Cardiac muscle cell (in vitro differentiated cells and primary cell): Measurements from ENCODE around the gene ZFP1. TPM values are rescaled to one million over a fixed set of nuclear protein-coding genes. Genes with fewer than 3 reads are reported as not detected.

Experiments used
- DNase-seq, 2 donors: peaks; one replicate each; pipeline versions ENCODE4 v3.0.0 to v3.0.0-alpha.2; 2010 to 2017; ENCODE audit warnings: low read depth in 1 of 2, low spot score in 1 of 2
- H3K27ac ChIP-seq: fragments of 200-600 bp; sonication (generic); 2 replicates; pipeline ENCODE4 v1.5.1; 2016
- H3K27me3 ChIP-seq: fragments of 200-600 bp; sonication (generic); 2 replicates; pipeline ENCODE4 v1.6.0; 2016; ENCODE audit warnings: control low read depth
- H3K36me3 ChIP-seq: fragments of 200-600 bp; sonication (generic); 2 replicates; pipeline ENCODE4 v1.5.1; 2016; ENCODE audit warnings: control low read depth
- H3K4me1 ChIP-seq: fragments of 200-600 bp; sonication (generic); 2 replicates; pipeline ENCODE4 v1.8.1; 2017; ENCODE audit warnings: low read depth, mild to moderate bottlenecking, mixed run types
- H3K4me3 ChIP-seq: fragments of 200-600 bp; sonication (generic); 2 replicates; pipeline ENCODE4 v1.5.1; 2016; ENCODE audit warnings: mild to moderate bottlenecking
- H3K9me3 ChIP-seq: fragments of 200-600 bp; sonication (generic); 2 replicates; pipeline ENCODE4 v1.5.1; 2017; ENCODE audit warnings: low read depth, mild to moderate bottlenecking, control low read depth
- polyA plus RNA-seq: library from polyadenylated mRNA; unstranded; fragments of >200 nt; fragmentation: Nextera tagmentation; extraction: Ambion mirVana; gene quantifications from 2 replicates; pipeline ENCODE4 v1.2.1, GENCODE V29; 2016
- total RNA-seq: library from RNA; depleted of rRNA; stranded (reverse); fragments of >200 nt; gene quantifications from 2 replicates; pipeline ENCODE4 v1.2.3, GENCODE V29; 2016
- TF ChIP-seq, protein P1 (sequence below): IDR thresholded peaks from 2 replicates; pipeline ENCODE4 v1.5.1; 2012; ENCODE audit warnings: low read depth, mild to moderate bottlenecking, low read length

ZFP1 gene
- total and polyA plus RNA-seq, 2 experiments from 2014 or later: 8.5 to 10.5 TPM

- H3K4me3 ChIP-seq: no peak overlapping the region
- DNase-seq: no peak
- no peak overlapping the region for H3K27ac ChIP-seq
- H3K27me3 ChIP-seq: no peaks in the 10 kb centered on the region
- TF ChIP-seq, protein P1, sequence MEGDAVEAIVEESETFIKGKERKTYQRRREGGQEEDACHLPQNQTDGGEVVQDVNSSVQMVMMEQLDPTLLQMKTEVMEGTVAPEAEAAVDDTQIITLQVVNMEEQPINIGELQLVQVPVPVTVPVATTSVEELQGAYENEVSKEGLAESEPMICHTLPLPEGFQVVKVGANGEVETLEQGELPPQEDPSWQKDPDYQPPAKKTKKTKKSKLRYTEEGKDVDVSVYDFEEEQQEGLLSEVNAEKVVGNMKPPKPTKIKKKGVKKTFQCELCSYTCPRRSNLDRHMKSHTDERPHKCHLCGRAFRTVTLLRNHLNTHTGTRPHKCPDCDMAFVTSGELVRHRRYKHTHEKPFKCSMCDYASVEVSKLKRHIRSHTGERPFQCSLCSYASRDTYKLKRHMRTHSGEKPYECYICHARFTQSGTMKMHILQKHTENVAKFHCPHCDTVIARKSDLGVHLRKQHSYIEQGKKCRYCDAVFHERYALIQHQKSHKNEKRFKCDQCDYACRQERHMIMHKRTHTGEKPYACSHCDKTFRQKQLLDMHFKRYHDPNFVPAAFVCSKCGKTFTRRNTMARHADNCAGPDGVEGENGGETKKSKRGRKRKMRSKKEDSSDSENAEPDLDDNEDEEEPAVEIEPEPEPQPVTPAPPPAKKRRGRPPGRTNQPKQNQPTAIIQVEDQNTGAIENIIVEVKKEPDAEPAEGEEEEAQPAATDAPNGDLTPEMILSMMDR: no peak
- H3K4me1 ChIP-seq: no peaks in the 10 kb centered on the region
- H3K9me3 ChIP-seq: no peaks in the 10 kb centered on the region
- H3K36me3 ChIP-seq: no peaks in the 10 kb centered on the region
Measured at GRCh38 chr16:75189638-75190245, 41.4 kb downstream of the ZFP1 start.

DNA sequence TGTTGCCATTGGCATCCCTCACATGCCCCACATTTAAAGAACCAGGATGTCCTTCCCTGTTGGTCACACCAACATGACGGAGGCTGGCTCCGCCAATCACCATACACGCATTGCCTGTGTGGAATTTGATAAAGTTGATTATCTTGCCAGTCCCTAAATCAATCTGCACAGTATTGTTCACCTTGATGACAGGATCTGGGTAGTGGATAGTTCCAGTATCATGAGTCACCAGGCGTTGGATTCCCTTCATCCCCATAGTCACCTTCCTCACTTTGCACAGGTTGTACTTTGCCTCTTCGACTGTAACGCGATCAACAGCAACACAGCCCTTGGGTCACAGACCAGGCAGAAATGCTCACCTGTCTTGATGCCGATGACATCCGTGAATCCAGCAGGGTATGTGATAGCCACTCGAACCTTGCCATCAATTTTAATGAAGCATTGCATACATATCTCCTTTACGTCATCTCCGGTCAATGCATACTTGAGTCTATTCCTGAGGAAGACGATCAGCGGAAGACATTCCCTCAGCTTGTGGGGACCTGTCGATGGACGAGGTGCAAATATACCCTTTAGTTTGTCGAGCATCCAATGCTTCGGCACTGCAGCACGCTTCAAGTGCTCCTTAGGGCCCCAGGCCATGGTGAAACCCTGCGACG lies 44.4 kb downstream of the ZFP1 start:
- H3K9me3 ChIP-seq: no peaks in the 10 kb centered on the region
- H3K36me3 ChIP-seq: no peaks in the 10 kb centered on the region
- no peaks in the 10 kb centered on the region for H3K27me3 ChIP-seq
- H3K4me1 ChIP-seq: no peaks in the 10 kb centered on the region
- TF ChIP-seq, protein P1: no peak
- no peak for DNase-seq
- no peak overlapping the region for H3K27ac ChIP-seq
- H3K4me3 ChIP-seq: no peak overlapping the region

- Histone ChIP-seq H3K4me1 (no peaks in the 10 kb centered on the region), H3K9me3 (no peaks in the 10 kb centered on the region), H3K4me3 (no peak overlapping the region), H3K27me3 (no peaks in the 10 kb centered on the region), H3K36me3 (no peaks in the 10 kb centered on the region), H3K27ac (no peak overlapping the region)
- DNase-seq: no peak
- TF ChIP-seq, protein P1: no peak
Measured at GRCh38 chr16:75193265-75193650, 44.9 kb downstream of the ZFP1 start.

DNA sequence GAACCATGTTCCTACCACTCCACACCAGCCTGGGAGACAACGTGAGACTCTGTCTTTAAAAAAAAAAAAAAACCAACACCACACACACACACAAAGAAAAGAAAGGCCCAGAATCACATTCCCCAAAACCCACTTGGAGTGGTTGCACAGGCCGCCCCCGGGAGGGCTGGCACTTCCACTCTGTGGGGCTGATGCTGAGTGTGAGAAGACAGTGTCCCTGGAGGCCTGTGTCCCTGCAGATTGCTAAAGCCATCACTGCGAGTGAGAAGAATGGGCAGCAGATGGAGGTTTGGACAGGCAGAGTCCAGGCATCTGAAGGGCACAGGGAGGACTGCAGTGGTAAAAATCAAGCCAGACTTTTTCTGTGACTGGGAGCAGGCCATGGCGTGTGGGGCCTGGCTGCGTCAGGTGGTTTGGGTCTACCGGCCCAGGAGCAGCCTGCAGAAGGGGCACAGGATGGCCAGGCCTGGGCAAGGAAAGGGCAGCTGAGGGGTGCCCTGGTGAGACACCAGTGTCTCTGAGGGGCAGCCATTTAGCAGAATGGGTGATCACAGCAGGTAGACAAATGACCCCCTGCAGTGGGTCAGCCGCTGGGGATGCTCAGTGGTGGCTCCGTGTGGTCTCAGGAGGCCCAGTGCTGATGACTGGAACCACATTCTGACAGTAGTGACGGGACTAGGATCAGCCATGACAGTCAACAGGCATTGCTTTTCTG lies 45.6 kb downstream of the ZFP1 start:
- no peak for DNase-seq
- Histone ChIP-seq H3K9me3 (no peaks in the 10 kb centered on the region), H3K36me3 (no peaks in the 10 kb centered on the region), H3K4me1 (no peaks in the 10 kb centered on the region), H3K27me3 (no peaks in the 10 kb centered on the region), H3K27ac (no peak overlapping the region), H3K4me3 (no peak overlapping the region)
- TF ChIP-seq, protein P1: no peak

GRCh38 chr16:75195811-75196790 lies 47.8 kb downstream of the ZFP1 start:
- DNase-seq: no peak
- Histone ChIP-seq H3K27me3 (no peaks in the 10 kb centered on the region), H3K36me3 (no peaks in the 10 kb centered on the region), H3K9me3 (no peaks in the 10 kb centered on the region), H3K27ac (no peak overlapping the region), H3K4me1 (no peaks in the 10 kb centered on the region), H3K4me3 (no peak overlapping the region)
- TF ChIP-seq, protein P1: no peak
